Keratinocyte (primary cell): ENCODE data around the gene BCAS1. TPM values are rescaled to one million over a fixed set of nuclear protein-coding genes. Genes with fewer than 3 reads are reported as not detected.

Experiments
- DNase-seq: peaks from one replicate; pipeline ENCODE4 v3.0.0-alpha.2; 2011; ENCODE audit warnings: low read depth, missing footprints, low spot score
- FAIRE-seq: peaks from 2 replicates; lab custom pipeline; 2011; peaks lifted over from hg19 to GRCh38; lab: Jason Lieb, UNC
- H2AFZ ChIP-seq: 2 replicates; pipeline ENCODE4 v1.6.0; 2012; ENCODE audit warnings: low read length, control low read depth, inconsistent platforms; ENCODE audit not compliant: control insufficient read depth
- H3K27ac ChIP-seq: 2 replicates; pipeline ENCODE4 v1.5.1; 2011; ENCODE audit warnings: low read length; ENCODE audit not compliant: control insufficient read depth, insufficient read depth
- H3K27me3 ChIP-seq: 3 replicates; pipeline ENCODE4 v1.6.0; 2011; ENCODE audit warnings: low read length; ENCODE audit not compliant: control insufficient read depth, insufficient read depth; ENCODE audit errors: extremely low read depth
- H3K36me3 ChIP-seq, 2 experiments: 2 replicates in 1 of 2; 3 replicates in 1 of 2; pipeline ENCODE4 v1.5.1; 2011; ENCODE audit warnings: low read length in 2 of 2, mild to moderate bottlenecking in 1 of 2; ENCODE audit not compliant: control insufficient read depth in 2 of 2, insufficient read depth in 2 of 2; ENCODE audit errors: extremely low read depth in 1 of 2
- H3K4me1 ChIP-seq: 3 replicates; pipeline ENCODE4 v1.5.1; 2011; ENCODE audit warnings: low read length; ENCODE audit not compliant: control insufficient read depth, insufficient read depth; ENCODE audit errors: extremely low read depth
- H3K4me2 ChIP-seq: 3 replicates; pipeline ENCODE4 v1.6.0; 2011; ENCODE audit warnings: low read depth, low read length; ENCODE audit not compliant: control insufficient read depth, insufficient read depth; ENCODE audit errors: extremely low read depth
- H3K4me3 ChIP-seq, 3 experiments: fragments of 200-600 bp in 1 of 3; sonication (generic) in 1 of 3; 2 replicates in 2 of 3; 3 replicates in 1 of 3; pipeline ENCODE4 v1.5.1; 2011 to 2016; ENCODE audit warnings: low read length in 3 of 3, mild to moderate bottlenecking in 3 of 3, control low read depth in 2 of 3, inconsistent platforms in 1 of 3, low read depth in 1 of 3, mixed read lengths in 1 of 3, mixed run types in 1 of 3, moderate library complexity in 1 of 3; ENCODE audit not compliant: control insufficient read depth in 2 of 3, insufficient read depth in 2 of 3; ENCODE audit errors: extremely low read depth in 1 of 3
- H3K79me2 ChIP-seq: 2 replicates; pipeline ENCODE4 v1.6.0; 2012; ENCODE audit warnings: low read length; ENCODE audit not compliant: control insufficient read depth, insufficient read depth
- H3K9ac ChIP-seq: 3 replicates; pipeline ENCODE4 v1.6.0; 2011; ENCODE audit warnings: low read length; ENCODE audit not compliant: control insufficient read depth, insufficient read depth; ENCODE audit errors: extremely low read depth
- H3K9me1 ChIP-seq: 3 replicates; pipeline ENCODE4 v1.6.0; 2011; ENCODE audit warnings: low read length; ENCODE audit not compliant: control insufficient read depth, insufficient read depth; ENCODE audit errors: extremely low read depth
- H3K9me3 ChIP-seq: 2 replicates; pipeline ENCODE4 v1.5.1; 2012; ENCODE audit warnings: low read depth, low read length; ENCODE audit not compliant: control insufficient read depth
- H4K20me1 ChIP-seq: 3 replicates; pipeline ENCODE4 v1.6.0; 2011; ENCODE audit warnings: low read length; ENCODE audit not compliant: control insufficient read depth, insufficient read depth; ENCODE audit errors: extremely low read depth
- EZH2 ChIP-seq: IDR thresholded peaks from one replicate; pipeline ENCODE4 v1.6.1; 2012; ENCODE audit warnings: inconsistent platforms, mild to moderate bottlenecking, low read length, moderate library complexity
- dilution Hi-C: fragments of 300-500 bp; cut with MboI; formaldehyde crosslinking; loops from one replicate; pipeline ENCODE4 v1.7.0; 2020; ENCODE audit warnings: low sequenced_read_pairs; ENCODE audit not compliant: extremely low pct_ligation_motif_present
- polyA plus RNA-seq, 5 experiments: library from polyadenylated mRNA; depleted of rRNA in 3 of 5; stranded (reverse) in 3 of 5; stranded (forward) in 1 of 5; unstranded in 1 of 5; fragments of >200 nt; gene quantifications; 1 replicate in 1 of 5; 2 replicates in 3 of 5; 3 replicates in 1 of 5; pipeline versions ENCODE4 v1.2.1 to v1.2.3, GENCODE V29; 2011 to 2012; ENCODE audit warnings: missing spikeins in 2 of 5, low read depth in 1 of 5, low replicate concordance in 1 of 5
- TF ChIP-seq, protein P1 (sequence below), 3 experiments: IDR thresholded peaks in 1 of 3; conservative IDR thresholded peaks in 1 of 3; optimal IDR thresholded peaks in 1 of 3; 2 replicates in 2 of 3; 3 replicates in 1 of 3; pipeline versions ENCODE3 to v1.5.1; 2011; ENCODE audit warnings: low read length in 3 of 3, mild to moderate bottlenecking in 3 of 3, moderate library complexity in 2 of 3, control low read depth in 1 of 3, inconsistent platforms in 1 of 3; ENCODE audit not compliant: insufficient read depth in 2 of 3; ENCODE audit errors: extremely low read depth in 1 of 3

BCAS1 gene
- polyA plus RNA-seq, 1 donor (not counting 4 experiments of a cell fraction or from before 2014, with no cell fraction given): not detected

DNA sequence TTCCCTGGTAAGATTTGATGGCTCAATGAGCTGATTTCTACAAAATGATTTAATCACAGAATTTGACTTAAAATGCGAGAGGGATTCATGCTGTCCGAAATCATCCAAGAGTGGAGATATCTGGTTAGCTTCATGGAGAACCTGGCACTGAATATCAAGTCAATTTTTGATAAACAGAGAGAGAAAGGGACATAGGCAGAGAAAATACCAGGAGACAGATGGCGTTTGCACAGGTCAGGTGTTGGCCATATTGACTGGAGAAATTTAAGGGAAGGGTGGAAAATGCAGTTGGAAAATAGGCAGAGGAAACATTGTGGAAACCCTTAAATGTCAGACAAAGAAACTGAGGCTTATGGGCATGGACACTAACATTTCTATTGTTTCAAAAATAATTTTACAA, 47.0 kb downstream of the BCAS1 start:
- no peaks in the 10 kb centered on the region for H3K36me3 ChIP-seq
- H3K79me2 ChIP-seq: no peaks in the 10 kb centered on the region
- H3K4me3 ChIP-seq: no peak overlapping the region
- TF ChIP-seq, protein P1, sequence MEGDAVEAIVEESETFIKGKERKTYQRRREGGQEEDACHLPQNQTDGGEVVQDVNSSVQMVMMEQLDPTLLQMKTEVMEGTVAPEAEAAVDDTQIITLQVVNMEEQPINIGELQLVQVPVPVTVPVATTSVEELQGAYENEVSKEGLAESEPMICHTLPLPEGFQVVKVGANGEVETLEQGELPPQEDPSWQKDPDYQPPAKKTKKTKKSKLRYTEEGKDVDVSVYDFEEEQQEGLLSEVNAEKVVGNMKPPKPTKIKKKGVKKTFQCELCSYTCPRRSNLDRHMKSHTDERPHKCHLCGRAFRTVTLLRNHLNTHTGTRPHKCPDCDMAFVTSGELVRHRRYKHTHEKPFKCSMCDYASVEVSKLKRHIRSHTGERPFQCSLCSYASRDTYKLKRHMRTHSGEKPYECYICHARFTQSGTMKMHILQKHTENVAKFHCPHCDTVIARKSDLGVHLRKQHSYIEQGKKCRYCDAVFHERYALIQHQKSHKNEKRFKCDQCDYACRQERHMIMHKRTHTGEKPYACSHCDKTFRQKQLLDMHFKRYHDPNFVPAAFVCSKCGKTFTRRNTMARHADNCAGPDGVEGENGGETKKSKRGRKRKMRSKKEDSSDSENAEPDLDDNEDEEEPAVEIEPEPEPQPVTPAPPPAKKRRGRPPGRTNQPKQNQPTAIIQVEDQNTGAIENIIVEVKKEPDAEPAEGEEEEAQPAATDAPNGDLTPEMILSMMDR (optimal IDR thresholded peaks at IDR 0.05 in 1 of 3, IDR thresholded peaks at IDR 0.05 in 1 of 3, conservative IDR thresholded peaks at IDR 0.05 in 1 of 3; ENCODE audit: extremely low read depth in 1 of 3, insufficient read depth in 2 of 3, low read length in 3 of 3): no peak
- H3K9me3 ChIP-seq: no peaks in the 10 kb centered on the region
- FAIRE-seq (no peak), DNase-seq (no peak)
- no peak overlapping the region for H3K27ac ChIP-seq
- no peak overlapping the region for H2AFZ ChIP-seq
- no peak overlapping the region for H3K9ac ChIP-seq
- H4K20me1 ChIP-seq: no peaks in the 10 kb centered on the region
- dilution Hi-C loops: no loop called here
- no peaks in the 10 kb centered on the region for H3K9me1 ChIP-seq
- no peak overlapping the region for H3K4me2 ChIP-seq
- no peaks in the 10 kb centered on the region for H3K27me3 ChIP-seq
- H3K4me1 ChIP-seq: no peaks in the 10 kb centered on the region

DNA sequence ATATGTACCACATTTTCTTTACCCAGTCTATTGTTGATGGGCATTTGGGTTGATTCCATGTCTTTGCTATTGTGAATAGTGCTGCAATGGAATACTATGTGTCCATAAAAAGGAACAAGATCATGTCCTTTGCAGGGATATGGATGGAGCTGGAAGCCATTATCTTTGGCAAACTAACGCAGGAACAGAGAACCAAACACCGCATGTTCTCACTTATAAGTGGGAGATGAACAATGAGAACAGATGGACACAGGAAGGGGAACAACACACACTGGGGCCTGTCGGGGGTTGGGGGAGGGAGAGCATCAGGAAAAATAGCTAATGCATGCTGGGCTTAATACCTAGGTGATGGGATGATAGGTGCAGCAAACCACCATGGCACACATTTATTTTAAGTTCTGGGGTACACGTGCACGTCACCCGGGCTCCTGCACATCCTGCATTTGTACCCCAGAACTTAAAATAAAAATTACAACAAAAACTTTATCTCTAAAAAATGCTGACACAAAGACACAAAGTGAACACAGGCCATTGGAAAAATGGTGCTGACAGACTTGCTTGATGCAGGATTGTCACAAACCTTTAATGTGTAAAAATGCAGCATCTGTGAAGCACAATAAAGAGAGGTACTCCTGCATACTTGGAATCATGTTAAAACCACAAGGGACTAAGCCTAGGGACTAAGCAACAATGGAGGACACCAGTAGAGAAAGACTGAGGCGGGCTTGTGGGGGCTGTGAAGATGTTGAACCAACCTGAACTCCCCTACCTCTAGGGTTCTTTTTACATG, 48.8 kb downstream of the BCAS1 start:
- Histone ChIP-seq H3K79me2 (no peaks in the 10 kb centered on the region), H3K4me3 (no peak overlapping the region), H3K4me2 (no peak overlapping the region), H3K27me3 (no peaks in the 10 kb centered on the region), H3K9me3 (no peaks in the 10 kb centered on the region), H4K20me1 (no peaks in the 10 kb centered on the region), H3K36me3 (no peaks in the 10 kb centered on the region), H3K27ac (no peak overlapping the region), H2AFZ (no peak overlapping the region), H3K9ac (no peak overlapping the region), H3K9me1 (no peaks in the 10 kb centered on the region), H3K4me1 (no peaks in the 10 kb centered on the region)
- dilution Hi-C loops: no loop called here
- DNase-seq (no peak), FAIRE-seq (no peak)
- TF ChIP-seq, protein P1 (optimal IDR thresholded peaks at IDR 0.05 in 1 of 3, IDR thresholded peaks at IDR 0.05 in 1 of 3, conservative IDR thresholded peaks at IDR 0.05 in 1 of 3; ENCODE audit: extremely low read depth in 1 of 3, insufficient read depth in 2 of 3, low read length in 3 of 3): no peak
- no peak for TF ChIP-seq EZH2
